ENCODE data around the gene NAE1.

DNA sequence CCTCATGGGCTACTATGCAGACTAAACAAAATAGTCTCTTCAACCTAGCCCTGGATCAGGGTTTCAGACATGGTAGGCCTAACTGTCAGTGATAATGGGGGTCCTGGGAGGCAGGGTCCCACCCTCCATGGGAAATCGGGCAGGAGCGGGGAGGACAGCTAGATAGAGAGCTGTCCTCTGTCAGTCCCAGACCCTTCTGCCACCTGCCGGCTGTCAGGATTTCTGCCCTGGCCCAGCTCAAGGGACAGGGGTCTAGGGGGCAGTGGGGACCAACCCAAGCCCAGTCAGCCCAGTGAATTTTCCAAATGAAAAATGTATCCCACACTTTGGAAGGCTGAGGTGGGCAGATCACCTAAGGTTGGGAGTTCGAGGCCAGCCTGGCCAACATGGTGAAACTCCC lies 18.8 kb upstream of the NAE1 start:
- TF ChIP-seq, protein P1, sequence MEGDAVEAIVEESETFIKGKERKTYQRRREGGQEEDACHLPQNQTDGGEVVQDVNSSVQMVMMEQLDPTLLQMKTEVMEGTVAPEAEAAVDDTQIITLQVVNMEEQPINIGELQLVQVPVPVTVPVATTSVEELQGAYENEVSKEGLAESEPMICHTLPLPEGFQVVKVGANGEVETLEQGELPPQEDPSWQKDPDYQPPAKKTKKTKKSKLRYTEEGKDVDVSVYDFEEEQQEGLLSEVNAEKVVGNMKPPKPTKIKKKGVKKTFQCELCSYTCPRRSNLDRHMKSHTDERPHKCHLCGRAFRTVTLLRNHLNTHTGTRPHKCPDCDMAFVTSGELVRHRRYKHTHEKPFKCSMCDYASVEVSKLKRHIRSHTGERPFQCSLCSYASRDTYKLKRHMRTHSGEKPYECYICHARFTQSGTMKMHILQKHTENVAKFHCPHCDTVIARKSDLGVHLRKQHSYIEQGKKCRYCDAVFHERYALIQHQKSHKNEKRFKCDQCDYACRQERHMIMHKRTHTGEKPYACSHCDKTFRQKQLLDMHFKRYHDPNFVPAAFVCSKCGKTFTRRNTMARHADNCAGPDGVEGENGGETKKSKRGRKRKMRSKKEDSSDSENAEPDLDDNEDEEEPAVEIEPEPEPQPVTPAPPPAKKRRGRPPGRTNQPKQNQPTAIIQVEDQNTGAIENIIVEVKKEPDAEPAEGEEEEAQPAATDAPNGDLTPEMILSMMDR (optimal IDR thresholded peaks at IDR 0.05 in 1 of 3, IDR thresholded peaks at IDR 0.05 in 1 of 3, conservative IDR thresholded peaks at IDR 0.05 in 1 of 3; ENCODE audit: extremely low read depth in 1 of 3, insufficient read depth in 2 of 3, low read length in 3 of 3) = no peak
- no peak for TF ChIP-seq EZH2 (IDR thresholded peaks at IDR 0.05; ENCODE audit: low read length)

All from keratinocyte (primary cell).